Fibroblast of mammary gland (primary cell): ENCODE data around the gene ZNF225.

Experiments
- DNase-seq: peaks from one replicate; pipeline ENCODE4 v3.0.0-alpha.2; 2010; ENCODE audit warnings: low read depth
- H3K4me3 ChIP-seq: 2 replicates; pipeline ENCODE4 v1.5.1; 2011; ENCODE audit warnings: low read depth, mild to moderate bottlenecking, low read length, moderate library complexity; ENCODE audit not compliant: control insufficient read depth
- TF ChIP-seq, protein P1 (sequence below): conservative IDR thresholded peaks from 2 replicates; pipeline ENCODE4 v1.5.1; 2011; ENCODE audit warnings: low read depth, low read length, inconsistent platforms; ENCODE audit not compliant: control insufficient read depth, insufficient read depth

Gene ZNF225

DNA sequence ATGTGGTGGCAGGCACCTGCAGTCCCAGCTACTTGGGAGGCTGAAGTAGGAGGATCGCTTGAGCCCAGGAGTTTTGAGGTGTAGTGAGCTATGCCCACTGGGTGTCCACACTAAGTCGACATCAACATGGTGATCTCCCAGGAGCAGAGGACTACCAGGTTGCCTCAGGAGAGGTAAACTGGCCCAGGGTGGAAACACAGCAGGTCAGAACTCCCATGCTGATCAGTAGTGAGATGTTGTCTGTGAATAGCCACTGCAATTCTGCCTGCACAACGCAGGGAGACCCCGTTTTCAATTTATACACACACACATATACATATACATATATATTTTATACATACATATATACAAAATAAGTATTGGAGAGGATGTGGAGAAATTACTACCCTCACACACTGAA lies 21.1 kb upstream of the ZNF225 start:
- no peak for DNase-seq
- H3K4me3 ChIP-seq = no peak overlapping the region
- TF ChIP-seq, protein P1, sequence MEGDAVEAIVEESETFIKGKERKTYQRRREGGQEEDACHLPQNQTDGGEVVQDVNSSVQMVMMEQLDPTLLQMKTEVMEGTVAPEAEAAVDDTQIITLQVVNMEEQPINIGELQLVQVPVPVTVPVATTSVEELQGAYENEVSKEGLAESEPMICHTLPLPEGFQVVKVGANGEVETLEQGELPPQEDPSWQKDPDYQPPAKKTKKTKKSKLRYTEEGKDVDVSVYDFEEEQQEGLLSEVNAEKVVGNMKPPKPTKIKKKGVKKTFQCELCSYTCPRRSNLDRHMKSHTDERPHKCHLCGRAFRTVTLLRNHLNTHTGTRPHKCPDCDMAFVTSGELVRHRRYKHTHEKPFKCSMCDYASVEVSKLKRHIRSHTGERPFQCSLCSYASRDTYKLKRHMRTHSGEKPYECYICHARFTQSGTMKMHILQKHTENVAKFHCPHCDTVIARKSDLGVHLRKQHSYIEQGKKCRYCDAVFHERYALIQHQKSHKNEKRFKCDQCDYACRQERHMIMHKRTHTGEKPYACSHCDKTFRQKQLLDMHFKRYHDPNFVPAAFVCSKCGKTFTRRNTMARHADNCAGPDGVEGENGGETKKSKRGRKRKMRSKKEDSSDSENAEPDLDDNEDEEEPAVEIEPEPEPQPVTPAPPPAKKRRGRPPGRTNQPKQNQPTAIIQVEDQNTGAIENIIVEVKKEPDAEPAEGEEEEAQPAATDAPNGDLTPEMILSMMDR = no peak

DNA sequence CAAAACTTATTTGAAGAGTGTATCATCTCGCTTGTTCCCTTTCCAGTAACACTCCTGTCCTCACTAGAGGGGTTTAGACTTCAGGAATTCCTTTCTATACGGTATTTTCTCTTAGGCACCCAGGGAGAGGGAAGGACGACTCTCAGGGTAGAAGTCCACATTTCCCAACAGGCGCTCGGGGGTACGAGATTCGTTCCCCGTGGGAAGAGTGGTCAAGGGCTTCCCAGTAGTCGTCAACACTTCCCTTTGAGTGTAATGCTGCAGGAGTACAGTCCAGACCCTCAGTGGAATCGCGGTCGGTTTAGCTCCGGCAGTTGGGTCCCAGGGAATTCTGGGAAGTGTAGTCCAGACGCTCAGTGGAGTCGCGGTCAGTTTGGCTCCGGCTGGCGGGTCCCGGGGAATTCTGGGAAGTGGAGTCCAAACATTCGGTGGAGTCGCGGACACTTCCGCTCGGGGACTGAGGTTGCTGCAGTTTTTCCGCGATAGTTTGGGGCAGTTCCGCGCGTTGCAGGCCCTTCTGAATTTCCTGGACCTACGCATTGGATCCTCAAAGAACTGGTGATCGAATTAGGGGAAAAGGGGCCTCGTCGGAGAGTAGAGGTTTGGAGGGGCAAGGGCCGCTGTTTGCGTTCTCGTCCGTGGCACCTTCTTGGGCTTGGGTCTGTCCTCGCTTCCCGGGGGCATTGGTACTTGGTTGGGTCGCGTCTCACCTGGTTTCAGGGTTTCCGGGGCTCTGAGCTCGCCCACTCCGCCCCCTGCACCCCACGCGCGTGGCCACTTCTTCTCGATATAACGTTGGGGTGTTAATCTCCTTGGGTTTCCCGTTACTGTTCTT lies 19.1 kb upstream of the ZNF225 start, which contains the start of gene ZNF224:
Gene ZNF224 (plus strand): TSS at position 431 of the 835 bp plus-strand sequence. CDS start 3,513 bp downstream, outside the sequence.
- H3K4me3 ChIP-seq = peak within 1 kb of the TSS; percentile 94
- TF ChIP-seq, protein P1 = no peak
- peak; percentile 88 for DNase-seq

DNA sequence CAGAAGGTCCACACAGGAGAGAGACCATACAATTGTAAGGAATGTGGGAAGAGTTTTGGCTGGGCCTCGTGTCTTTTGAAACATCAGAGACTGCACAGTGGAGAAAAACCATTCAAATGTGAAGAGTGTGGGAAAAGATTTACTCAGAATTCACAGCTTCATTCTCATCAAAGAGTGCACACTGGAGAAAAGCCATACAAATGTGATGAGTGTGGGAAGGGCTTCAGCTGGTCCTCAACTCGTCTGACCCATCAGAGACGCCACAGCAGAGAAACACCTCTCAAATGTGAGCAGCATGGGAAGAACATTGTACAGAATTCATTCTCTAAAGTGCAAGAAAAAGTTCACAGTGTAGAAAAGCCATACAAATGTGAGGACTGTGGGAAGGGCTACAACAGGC lies 5.4 kb upstream of the ZNF225 start:
- no peak for DNase-seq
- TF ChIP-seq, protein P1 = no peak
- no peak overlapping the region for H3K4me3 ChIP-seq

DNA sequence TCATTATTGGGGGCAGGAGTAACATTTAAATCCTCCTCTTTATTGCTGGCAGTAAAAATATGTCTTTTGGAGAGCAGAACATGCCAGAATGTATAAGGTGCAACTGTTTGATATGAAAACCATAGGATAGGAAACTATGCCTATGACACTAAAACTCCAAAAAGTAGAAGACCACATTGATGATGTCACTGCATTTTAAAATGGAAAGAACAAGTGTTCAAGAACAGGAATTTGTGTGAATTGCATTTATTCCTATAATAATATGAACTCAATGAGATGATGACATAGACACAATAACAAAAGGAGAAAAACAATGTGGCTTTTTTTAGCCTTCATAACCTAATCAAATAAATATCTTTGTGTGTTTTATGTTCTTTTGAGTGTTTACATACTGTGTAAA lies 3.7 kb upstream of the ZNF225 start:
- H3K4me3 ChIP-seq = no peak overlapping the region
- TF ChIP-seq, protein P1 = no peak
- no peak for DNase-seq

DNA sequence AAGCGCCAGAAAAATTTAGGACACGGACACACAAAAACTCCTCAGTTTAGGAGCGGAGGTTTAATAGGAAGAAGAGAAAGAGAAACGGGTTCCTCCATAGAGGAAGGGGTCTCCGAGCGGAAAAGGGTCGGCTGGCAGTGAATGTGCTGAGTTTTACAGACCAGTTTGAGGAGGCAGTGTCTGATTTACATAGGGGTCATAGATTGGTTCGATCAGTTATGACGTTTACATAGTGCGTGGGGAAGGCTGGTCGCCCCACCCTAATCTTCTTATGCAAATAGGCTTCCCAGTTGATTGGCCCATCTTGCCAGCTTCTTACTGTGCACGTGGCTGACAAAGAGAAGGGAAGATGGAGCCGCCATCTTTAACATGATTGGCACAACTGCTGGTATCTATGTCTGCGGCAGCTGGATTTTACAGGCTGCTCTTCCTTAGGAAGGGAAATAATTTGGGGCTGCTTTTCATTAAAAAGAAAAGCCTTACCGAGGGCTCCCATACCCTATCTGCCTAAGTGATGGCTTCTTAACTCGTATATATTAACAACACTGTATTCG lies 1.2 kb upstream of the ZNF225 start:
- DNase-seq = peak; percentile 91
- TF ChIP-seq, protein P1 = no peak
- H3K4me3 ChIP-seq = peak overlapping the region; percentile 96

DNA sequence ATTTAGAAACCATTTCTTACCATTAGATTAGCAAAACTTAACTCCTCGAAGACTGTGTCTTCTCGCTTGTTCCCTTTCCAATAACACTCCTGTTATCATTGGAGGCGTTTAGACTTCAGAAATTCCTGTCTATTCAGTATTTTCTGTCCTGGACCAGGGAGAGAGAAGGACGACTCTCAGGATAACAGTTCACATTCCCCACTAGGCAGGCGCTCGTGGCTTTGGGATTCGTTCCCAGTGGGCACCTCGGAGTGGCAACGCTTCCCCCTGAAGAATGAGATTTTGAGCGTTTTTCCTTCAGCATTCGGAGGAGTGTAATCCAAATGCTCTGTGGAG lies 429 bp upstream of the ZNF225 start:
- peak overlapping the region; percentile 96 for H3K4me3 ChIP-seq
- TF ChIP-seq, protein P1 = no peak
- no peak for DNase-seq
